Osteocyte (in vitro differentiated cells): ENCODE measurements around the gene CD48. TPM values are rescaled to one million over a fixed set of nuclear protein-coding genes. Genes with fewer than 3 reads are reported as not detected.

Source experiments
- DNase-seq: peaks from one replicate; pipeline ENCODE4 v3.0.0; 2021; ENCODE audit warnings: mixed read lengths; ENCODE audit not compliant: unreplicated experiment; ENCODE audit errors: extremely low spot score
- H3K27ac Mint-ChIP-seq: one replicate; pipeline ENCODE4 v1.8.0; 2021; ENCODE audit warnings: mild to moderate bottlenecking, mixed read lengths; ENCODE audit not compliant: unreplicated experiment
- H3K27me3 Mint-ChIP-seq: one replicate; pipeline ENCODE4 v1.8.0; 2021; ENCODE audit warnings: mixed read lengths; ENCODE audit not compliant: unreplicated experiment
- H3K36me3 Mint-ChIP-seq: one replicate; pipeline ENCODE4 v1.8.0; 2021; ENCODE audit warnings: mixed read lengths; ENCODE audit not compliant: unreplicated experiment
- H3K4me1 Mint-ChIP-seq: one replicate; pipeline ENCODE4 v1.8.0; 2021; ENCODE audit warnings: mixed read lengths; ENCODE audit not compliant: unreplicated experiment
- H3K4me3 Mint-ChIP-seq: one replicate; pipeline ENCODE4 v1.8.0; 2021; ENCODE audit warnings: mild to moderate bottlenecking, moderate library complexity, mixed read lengths; ENCODE audit not compliant: unreplicated experiment
- H3K9me3 Mint-ChIP-seq: one replicate; pipeline ENCODE4 v1.8.0; 2021; ENCODE audit warnings: mixed read lengths; ENCODE audit not compliant: unreplicated experiment
- CTCF ChIP-seq: fragments of 200-600 bp; sonication (generic); IDR thresholded peaks from 2 replicates; pipeline ENCODE4 v1.5.0; 2021; ENCODE audit warnings: antibody characterized with exemption, mild to moderate bottlenecking, moderate library complexity
- total RNA-seq: library from RNA; stranded (reverse); gene quantifications from 2 replicates; pipeline ENCODE4 v1.2.1, GENCODE V29; 2021

The CD48 gene
- total RNA-seq, 1 donor from 2014 or later: not detected

- Mint-ChIP-seq H3K4me1 (no peaks in the 10 kb centered on the region), H3K4me3 (no peak overlapping the region), H3K9me3 (no peaks in the 10 kb centered on the region), H3K27me3 (peaks cover 8% of the 10 kb centered on the region), H3K36me3 (no peaks in the 10 kb centered on the region), H3K27ac (no peak overlapping the region)
- no peak for DNase-seq
- TF ChIP-seq CTCF: no peak
Measured at GRCh38 chr1:160681891-160682140, 29.8 kb downstream of the CD48 start.

- Mint-ChIP-seq H3K9me3 (no peaks in the 10 kb centered on the region), H3K4me3 (no peak overlapping the region), H3K27ac (no peak overlapping the region), H3K4me1 (no peaks in the 10 kb centered on the region), H3K27me3 (peaks cover 8% of the 10 kb centered on the region), H3K36me3 (no peaks in the 10 kb centered on the region)
- peak; percentile 33 for TF ChIP-seq CTCF
- no peak for DNase-seq
Measured at GRCh38 chr1:160681066-160681890, 30.3 kb downstream of the CD48 start.

- no peak for TF ChIP-seq CTCF
- Mint-ChIP-seq H3K4me1 (no peaks in the 10 kb centered on the region), H3K4me3 (no peak overlapping the region), H3K27me3 (peaks cover 8% of the 10 kb centered on the region), H3K27ac (no peak overlapping the region), H3K9me3 (no peaks in the 10 kb centered on the region), H3K36me3 (no peaks in the 10 kb centered on the region)
- DNase-seq: no peak
Measured at GRCh38 chr1:160680399-160680798, 31.2 kb downstream of the CD48 start.

GRCh38 chr1:160679893-160680292, 31.7 kb downstream of the CD48 start:
- H3K9me3 Mint-ChIP-seq: no peaks in the 10 kb centered on the region
- H3K4me3 Mint-ChIP-seq: no peak overlapping the region
- no peak for DNase-seq
- no peak for TF ChIP-seq CTCF
- no peaks in the 10 kb centered on the region for H3K4me1 Mint-ChIP-seq
- H3K27me3 Mint-ChIP-seq: peaks cover 8% of the 10 kb centered on the region
- no peaks in the 10 kb centered on the region for H3K36me3 Mint-ChIP-seq
- H3K27ac Mint-ChIP-seq: no peak overlapping the region

GRCh38 chr1:160676869-160677597, 34.6 kb downstream of the CD48 start:
- no peak for DNase-seq
- no peaks in the 10 kb centered on the region for H3K9me3 Mint-ChIP-seq
- H3K4me1 Mint-ChIP-seq: no peaks in the 10 kb centered on the region
- no peak overlapping the region for H3K4me3 Mint-ChIP-seq
- H3K27ac Mint-ChIP-seq: no peak overlapping the region
- H3K36me3 Mint-ChIP-seq: no peaks in the 10 kb centered on the region
- peaks cover 8% of the 10 kb centered on the region for H3K27me3 Mint-ChIP-seq
- TF ChIP-seq CTCF: no peak
